22Rv1 (cell line): ENCODE measurements around the gene GALNT17.

Source experiments
- ZFX ChIP-seq: fragments of 450-650 bp; IDR thresholded peaks from 2 replicates; pipeline ENCODE4 v1.6.1; 2017; ENCODE audit warnings: antibody characterized with exemption, borderline replicate concordance
- TF ChIP-seq, protein P1 (sequence below): fragments of 450-650 bp; IDR thresholded peaks from 2 replicates; pipeline ENCODE4 v1.5.1; 2017; ENCODE audit warnings: mild to moderate bottlenecking

DNA sequence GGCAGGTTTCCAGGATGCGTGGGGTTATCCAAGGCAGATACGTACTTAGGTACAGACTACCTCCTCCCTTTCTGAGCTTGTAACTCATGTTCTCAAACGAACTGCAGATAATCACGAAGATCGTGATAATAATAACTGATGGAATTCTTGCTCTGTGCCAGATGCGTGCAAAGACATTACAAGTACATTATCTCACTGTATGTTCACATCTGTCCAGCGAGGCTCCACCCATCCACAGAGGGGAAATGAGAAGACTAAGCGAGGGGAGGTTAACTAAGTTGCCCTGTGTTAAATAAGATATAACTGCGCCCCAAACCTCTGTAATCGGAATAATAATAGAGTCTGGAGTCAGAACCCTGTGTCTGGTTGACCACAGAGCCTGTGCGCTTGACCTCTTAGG, 1.9 kb downstream of the GALNT17 start:
- TF ChIP-seq, protein P1, sequence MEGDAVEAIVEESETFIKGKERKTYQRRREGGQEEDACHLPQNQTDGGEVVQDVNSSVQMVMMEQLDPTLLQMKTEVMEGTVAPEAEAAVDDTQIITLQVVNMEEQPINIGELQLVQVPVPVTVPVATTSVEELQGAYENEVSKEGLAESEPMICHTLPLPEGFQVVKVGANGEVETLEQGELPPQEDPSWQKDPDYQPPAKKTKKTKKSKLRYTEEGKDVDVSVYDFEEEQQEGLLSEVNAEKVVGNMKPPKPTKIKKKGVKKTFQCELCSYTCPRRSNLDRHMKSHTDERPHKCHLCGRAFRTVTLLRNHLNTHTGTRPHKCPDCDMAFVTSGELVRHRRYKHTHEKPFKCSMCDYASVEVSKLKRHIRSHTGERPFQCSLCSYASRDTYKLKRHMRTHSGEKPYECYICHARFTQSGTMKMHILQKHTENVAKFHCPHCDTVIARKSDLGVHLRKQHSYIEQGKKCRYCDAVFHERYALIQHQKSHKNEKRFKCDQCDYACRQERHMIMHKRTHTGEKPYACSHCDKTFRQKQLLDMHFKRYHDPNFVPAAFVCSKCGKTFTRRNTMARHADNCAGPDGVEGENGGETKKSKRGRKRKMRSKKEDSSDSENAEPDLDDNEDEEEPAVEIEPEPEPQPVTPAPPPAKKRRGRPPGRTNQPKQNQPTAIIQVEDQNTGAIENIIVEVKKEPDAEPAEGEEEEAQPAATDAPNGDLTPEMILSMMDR: no peak
- no peak for TF ChIP-seq ZFX
